Thyroid gland (tissue), 4 donors: Measurements from ENCODE around the gene SULT2B1. TPM values are rescaled to one million over a fixed set of nuclear protein-coding genes. Genes with fewer than 3 reads are reported as not detected.

Experiments used
- DNase-seq, 2 donors: peaks; one replicate each; pipeline ENCODE4 v3.0.0-alpha.2; 2019
- H3K27ac ChIP-seq, 3 donors: fragments of 200-600 bp; sonication (generic); 1 replicate in 2 of 3; 2 replicates in 1 of 3; pipeline ENCODE4 v1.5.1; 2016 to 2019; ENCODE audit warnings: mild to moderate bottlenecking in 1 of 3, moderate library complexity in 1 of 3
- H3K27me3 ChIP-seq: fragments of 200-600 bp; sonication (generic); one replicate; pipeline ENCODE4 v1.5.1; 2019
- H3K36me3 ChIP-seq, 2 donors: fragments of 200-600 bp; sonication (generic); one replicate each; pipeline ENCODE4 v1.5.1; 2016 to 2019
- H3K4me1 ChIP-seq, 2 donors: fragments of 200-600 bp; sonication (generic); one replicate each; pipeline ENCODE4 v1.5.1; 2017 to 2019
- H3K4me3 ChIP-seq, 3 donors: fragments of 200-600 bp; sonication (generic); replicated peaks in 1 of 3; 1 replicate in 2 of 3; 2 replicates in 1 of 3; pipeline ENCODE4 v1.5.1; 2016; ENCODE audit warnings: mild to moderate bottlenecking in 1 of 3
- H3K9me3 ChIP-seq: fragments of 200-600 bp; sonication (generic); one replicate; pipeline ENCODE4 v1.5.1; 2017
- CTCF ChIP-seq, 6 experiments: fragments of 200-600 bp in 3 of 6; fragments of 450-650 bp in 3 of 6; sonication (generic) in 3 of 6; IDR thresholded peaks; one replicate each; pipeline ENCODE4 v1.5.1; 2016 to 2019; ENCODE audit warnings: antibody characterized with exemption in 6 of 6, mild to moderate bottlenecking in 2 of 6, inconsistent platforms in 1 of 6, moderate library complexity in 1 of 6
- POLR2A ChIP-seq, 2 donors: fragments of 450-650 bp; IDR thresholded peaks; one replicate each; pipeline ENCODE4 v1.6.1; 2017; ENCODE audit warnings: antibody characterized with exemption in 2 of 2, mild to moderate bottlenecking in 2 of 2, moderate library complexity in 1 of 2
- WGBS, 2 donors: methylation state at CpG; one replicate each; pipeline ENCODE4 v1.1.5; 2017; 5-methylcytosine and 5-hydroxymethylcytosine counted together
- intact Hi-C: fragments of 100-400 bp; cut with DNase I; formaldehyde crosslinking; loops from one replicate; pipeline ENCODE4 v1.15.1; 2023
- total RNA-seq, 4 donors: library from RNA; depleted of rRNA; stranded (reverse); fragments of >200 nt; gene quantifications; one replicate each; pipeline ENCODE4 v1.2.3, GENCODE V29; 2016

SULT2B1 gene
- total RNA-seq, 4 donors from 2014 or later: 0.54 to 0.88 (median 0.78) TPM; not detected in 1

GRCh38 chr19:48619692-48620585 is 68.0 kb downstream of the SULT2B1 start:
- Histone ChIP-seq H3K4me1 (peaks cover 27 to 42% of the 10 kb centered on the region in 2 donors), H3K9me3 (no peaks in the 10 kb centered on the region), H3K27me3 (no peaks in the 10 kb centered on the region), H3K36me3 (peaks cover 22% of the 10 kb centered on the region in 2 donors), H3K27ac (peak overlapping the region; percentile 91 to 99 (median 97)), H3K4me3 (peak overlapping the region in 2 of 3 donors; percentile 58 to 77)
- 30 to 35% methylated on average over 6 of the region's 6 CpGs for WGBS, 2 donors
- intact Hi-C loops: no loop called here
- TF ChIP-seq POLR2A (IDR thresholded peaks at IDR 0.05) (no peak), CTCF (IDR thresholded peaks at IDR 0.05) (peak in 1 of 6 experiments; percentile 20)
- DNase-seq: no peak

- Histone ChIP-seq H3K27me3 (no peaks in the 10 kb centered on the region), H3K36me3 (peaks cover 4 to 5% of the 10 kb centered on the region in 2 donors), H3K9me3 (no peaks in the 10 kb centered on the region), H3K4me3 (no peak overlapping the region), H3K27ac (peak overlapping the region; percentile 55 to 72 (median 64)), H3K4me1 (peaks cover 20 to 25% of the 10 kb centered on the region in 2 donors)
- WGBS, 2 donors: 30 to 32% methylated on average over 8 of the region's 8 CpGs
- DNase-seq: no peak
- intact Hi-C loops: no loop called here
- TF ChIP-seq POLR2A (IDR thresholded peaks at IDR 0.05) (no peak), CTCF (IDR thresholded peaks at IDR 0.05) (no peak)
Measured at GRCh38 chr19:48623556-48624066, 71.6 kb downstream of the SULT2B1 start.

- peak overlapping the region in 2 of 3 donors; percentile 37 to 76 for H3K4me3 ChIP-seq
- no peaks in the 10 kb centered on the region for H3K9me3 ChIP-seq
- H3K27me3 ChIP-seq: no peaks in the 10 kb centered on the region
- TF ChIP-seq CTCF (IDR thresholded peaks at IDR 0.05) (no peak), POLR2A (IDR thresholded peaks at IDR 0.05) (peak in 1 of 2 donors; percentile 57)
- H3K36me3 ChIP-seq: peaks cover 4 to 5% of the 10 kb centered on the region in 2 donors
- WGBS, 2 donors: 0 to 5% methylated on average over 16 to 33 of the region's 40 CpGs
- peak; percentile 99 for DNase-seq
- H3K4me1 ChIP-seq: peaks cover 20 to 25% of the 10 kb centered on the region in 2 donors
- intact Hi-C loops: no loop called here
- peak overlapping the region; percentile 73 to 81 (median 81) for H3K27ac ChIP-seq
Measured at GRCh38 chr19:48624067-48624594, 72.2 kb downstream of the SULT2B1 start.

GRCh38 chr19:48624791-48625723 is 73.1 kb downstream of the SULT2B1 start:
- H3K9me3 ChIP-seq: no peaks in the 10 kb centered on the region
- TF ChIP-seq POLR2A (IDR thresholded peaks at IDR 0.05): no peak
- TF ChIP-seq CTCF (IDR thresholded peaks at IDR 0.05): no peak
- H3K36me3 ChIP-seq: peaks cover 4 to 5% of the 10 kb centered on the region in 2 donors
- peak; percentile 24 to 34 for DNase-seq
- intact Hi-C loops: no loop called here
- peaks cover 15 to 24% of the 10 kb centered on the region in 2 donors for H3K4me1 ChIP-seq
- no peaks in the 10 kb centered on the region for H3K27me3 ChIP-seq
- H3K4me3 ChIP-seq: peak overlapping the region in 1 of 3 donors; percentile 37
- peak overlapping the region; percentile 73 to 81 (median 81) for H3K27ac ChIP-seq
- WGBS, 2 donors: 50 to 55% methylated on average over 23 to 24 of the region's 24 CpGs
